H1 (cell line): ENCODE data around the gene LDLR. TPM values are rescaled to one million over a fixed set of nuclear protein-coding genes. Genes with fewer than 3 reads are reported as not detected.

ENCODE experiments used
- CTCF ChIA-PET: fragments of 300-600 bp; sonication (Branson Sonifier 250); formaldehyde crosslinking; loops from one replicate; lab custom pipeline; 2021; ENCODE audit not compliant: partially characterized antibody; lab: Charles Lee
- POLR2A ChIA-PET: fragments of 300-600 bp; sonication (Branson Sonifier 250); formaldehyde crosslinking; loops from one replicate; lab custom pipeline; 2021; ENCODE audit warnings: inconsistent platforms; ENCODE audit not compliant: partially characterized antibody; lab: Charles Lee
- DNase-seq, 2 experiments: peaks; one replicate each; pipeline versions ENCODE4 v3.0.0 to v3.0.0-alpha.2; 2010 to 2022; ENCODE audit warnings: low spot score in 2 of 2, low read depth in 1 of 2, mixed read lengths in 1 of 2
- FAIRE-seq: peaks from 2 replicates; lab custom pipeline; 2011; peaks lifted over from hg19 to GRCh38; lab: Jason Lieb, UNC
- H2AFZ ChIP-seq: 2 replicates; pipeline ENCODE4 v1.8.1; 2012; ENCODE audit warnings: low read length, inconsistent platforms
- H2AK5ac ChIP-seq: 2 replicates; pipeline ENCODE4 v1.6.1; 2013; ENCODE audit warnings: low read depth, low read length
- H2BK120ac ChIP-seq: replicated peaks from 2 replicates; pipeline ENCODE3; 2013; ENCODE audit warnings: low read depth, low read length, inconsistent platforms
- H2BK12ac ChIP-seq: 2 replicates; pipeline ENCODE4 v1.6.1; 2013; ENCODE audit warnings: low read depth, low read length
- H2BK15ac ChIP-seq: 2 replicates; pipeline ENCODE4 v1.6.1; 2013; ENCODE audit warnings: low read length
- H2BK20ac ChIP-seq: 2 replicates; pipeline ENCODE4 v1.6.1; 2013; ENCODE audit warnings: low read length
- H2BK5ac ChIP-seq: 2 replicates; pipeline ENCODE4 v1.6.1; 2013; ENCODE audit warnings: low read depth, low read length
- H3K14ac ChIP-seq: 2 replicates; pipeline ENCODE4 v1.6.1; 2013; ENCODE audit warnings: inconsistent platforms; ENCODE audit not compliant: insufficient read length
- H3K18ac ChIP-seq: 2 replicates; pipeline ENCODE4 v1.6.1; 2013; ENCODE audit warnings: low read length; ENCODE audit errors: extremely low read depth
- H3K23ac ChIP-seq: 2 replicates; pipeline ENCODE4 v1.6.1; 2013; ENCODE audit warnings: inconsistent platforms; ENCODE audit not compliant: insufficient read length
- H3K23me2 ChIP-seq: 2 replicates; pipeline ENCODE4 v1.6.1; 2013; ENCODE audit warnings: low read depth, low read length
- H3K27ac ChIP-seq: 2 replicates; pipeline ENCODE4 v1.6.1; 2011; ENCODE audit warnings: low read depth, low read length, inconsistent platforms
- H3K27me3 ChIP-seq, 4 experiments: replicated peaks in 1 of 4; 1 replicate in 1 of 4; 2 replicates in 3 of 4; pipeline versions ENCODE4 v1.6.1 to v1.8.1; 2011 to 2013; ENCODE audit warnings: low read length in 3 of 4, mild to moderate bottlenecking in 3 of 4, inconsistent platforms in 2 of 4, mixed read lengths in 2 of 4, moderate library complexity in 1 of 4; ENCODE audit not compliant: control insufficient read depth in 3 of 4, insufficient read depth in 3 of 4; ENCODE audit errors: extremely low read depth in 1 of 4
- H3K36me3 ChIP-seq, 4 experiments: 2 replicates each; pipeline versions ENCODE4 v1.6.1 to v1.8.1; 2011 to 2013; ENCODE audit warnings: mild to moderate bottlenecking in 4 of 4, low read length in 3 of 4, moderate library complexity in 2 of 4, control low read depth in 1 of 4, inconsistent platforms in 1 of 4; ENCODE audit not compliant: insufficient read depth in 4 of 4, control insufficient read depth in 2 of 4
- H3K4ac ChIP-seq: replicated peaks from 2 replicates; pipeline ENCODE3; 2013; ENCODE audit warnings: low read length, low read depth, mixed read lengths, inconsistent platforms; ENCODE audit not compliant: insufficient read length
- H3K4me1 ChIP-seq, 4 experiments: replicated peaks in 1 of 4; 1 replicate in 1 of 4; 2 replicates in 3 of 4; pipeline versions ENCODE4 v1.6.1 to v1.8.1; 2011 to 2013; ENCODE audit warnings: low read length in 3 of 4, inconsistent platforms in 2 of 4, mixed read lengths in 1 of 4; ENCODE audit not compliant: insufficient read depth in 4 of 4, control insufficient read depth in 3 of 4
- H3K4me2 ChIP-seq, 2 experiments: 2 replicates each; pipeline versions ENCODE4 v1.6.1 to v1.8.1; 2011 to 2013; ENCODE audit warnings: low read depth in 2 of 2, low read length in 2 of 2, control low read depth in 1 of 2, inconsistent platforms in 1 of 2, mild to moderate bottlenecking in 1 of 2; ENCODE audit not compliant: insufficient read depth in 1 of 2
- H3K4me3 ChIP-seq, 4 experiments: fragments of 200-600, 300-600 bp in 1 of 4; sonication (generic), shearing (Covaris generic), sonication (Bioruptor Twin) in 1 of 4; 2 replicates each; pipeline versions ENCODE4 v1.5.1 to v1.8.1; 2011 to 2016; ENCODE audit warnings: low read length in 4 of 4, low read depth in 3 of 4, control low read depth in 2 of 4, inconsistent platforms in 2 of 4, mild to moderate bottlenecking in 2 of 4, mixed read lengths in 1 of 4, moderate library complexity in 1 of 4; ENCODE audit not compliant: insufficient read depth in 2 of 4; ENCODE audit errors: extremely low read depth in 1 of 4
- H3K56ac ChIP-seq: replicated peaks from 2 replicates; pipeline ENCODE3; 2013; ENCODE audit warnings: low read depth, mild to moderate bottlenecking, mixed read lengths, low read length, inconsistent platforms; ENCODE audit not compliant: insufficient read length
- H3K79me1 ChIP-seq: 2 replicates; pipeline ENCODE4 v1.6.1; 2013; ENCODE audit warnings: low read depth, low read length, control low read depth
- H3K79me2 ChIP-seq, 2 experiments: 2 replicates each; pipeline versions ENCODE4 v1.6.1 to v1.8.1; 2012 to 2013; ENCODE audit warnings: low read length in 2 of 2, mild to moderate bottlenecking in 2 of 2, inconsistent platforms in 1 of 2; ENCODE audit not compliant: insufficient read depth in 2 of 2, control insufficient read depth in 1 of 2
- H3K9ac ChIP-seq, 4 experiments: replicated peaks in 1 of 4; 1 replicate in 1 of 4; 2 replicates in 3 of 4; pipeline versions ENCODE4 v1.6.1 to v1.8.1; 2011 to 2013; ENCODE audit warnings: low read depth in 3 of 4, low read length in 3 of 4, control low read depth in 2 of 4, mild to moderate bottlenecking in 2 of 4, moderate library complexity in 2 of 4, inconsistent platforms in 1 of 4; ENCODE audit errors: extremely low read depth in 1 of 4
- H3K9me3 ChIP-seq, 2 experiments: 2 replicates each; pipeline versions ENCODE4 v1.6.1 to v1.8.1; 2012 to 2013; ENCODE audit warnings: mild to moderate bottlenecking in 2 of 2, moderate library complexity in 2 of 2, control low read depth in 1 of 2, inconsistent platforms in 1 of 2, low read depth in 1 of 2, low read length in 1 of 2, mixed read lengths in 1 of 2; ENCODE audit not compliant: insufficient read depth in 2 of 2
- H4K20me1 ChIP-seq, 2 experiments: replicated peaks in 1 of 2; 2 replicates each; pipeline versions ENCODE3 to v1.8.1; 2011 to 2013; ENCODE audit warnings: inconsistent platforms in 2 of 2, low read length in 2 of 2, mild to moderate bottlenecking in 1 of 2; ENCODE audit not compliant: insufficient read depth in 2 of 2, control insufficient read depth in 1 of 2
- H4K5ac ChIP-seq: 2 replicates; pipeline ENCODE4 v1.6.1; 2013; ENCODE audit warnings: low read length, low read depth, mixed read lengths, inconsistent platforms; ENCODE audit not compliant: insufficient read length
- H4K8ac ChIP-seq: 2 replicates; pipeline ENCODE4 v1.8.0; 2013; ENCODE audit warnings: mild to moderate bottlenecking, moderate library complexity, low read length, inconsistent platforms; ENCODE audit not compliant: insufficient read depth; ENCODE audit errors: extremely low read depth
- H4K91ac ChIP-seq: replicated peaks from 2 replicates; pipeline ENCODE3; 2013; ENCODE audit warnings: low read length, mixed read lengths, inconsistent platforms; ENCODE audit not compliant: insufficient read length
- FOSL1 ChIP-seq: IDR thresholded peaks from 2 replicates; pipeline ENCODE4 v1.6.1; 2011; ENCODE audit warnings: mild to moderate bottlenecking, low read depth, low read length, moderate library complexity; ENCODE audit not compliant: insufficient read depth
- JUN ChIP-seq: IDR thresholded peaks from 2 replicates; pipeline ENCODE4 v1.6.1; 2011; ENCODE audit warnings: low read depth, mild to moderate bottlenecking, improper control_type of control experiment, low read length
- KDM1A ChIP-seq: fragments of 200-600, 300-600 bp; sonication (generic); IDR thresholded peaks from 2 replicates; pipeline ENCODE4 v1.7.1; 2016; ENCODE audit warnings: mild to moderate bottlenecking, low read length, borderline replicate concordance
- KDM4A ChIP-seq: IDR thresholded peaks from one replicate; pipeline ENCODE4 v1.7.1; 2012; ENCODE audit warnings: low read depth, mild to moderate bottlenecking, moderate library complexity, low read length, inconsistent platforms; ENCODE audit not compliant: severe bottlenecking
- WGBS, 2 experiments: shearing (Covaris generic) in 1 of 2; methylation state at CpG; one replicate each; pipeline versions ENCODE4 v1.1.6 to v1.1.7; 2013 to 2015; ENCODE audit warnings: low lambda C conversion rate in 2 of 2, mixed read lengths in 2 of 2, inconsistent platforms in 1 of 2, low coverage in 1 of 2, missing lambda C conversion rate in 1 of 2; ENCODE audit not compliant: insufficient replicate concordance in 2 of 2, insufficient coverage in 1 of 2, insufficient read length in 1 of 2; ENCODE audit errors: extremely low coverage in 1 of 2, missing lambda C conversion rate in 1 of 2; 5-methylcytosine and 5-hydroxymethylcytosine counted together
- polyA plus RNA-seq, 7 experiments: library from polyadenylated mRNA; depleted of rRNA in 3 of 7; stranded (reverse) in 5 of 7; unstranded in 2 of 7; fragments of >200 nt in 5 of 7; fragments of 200-250 nt in 2 of 7; gene quantifications; 1 replicate in 5 of 7; 2 replicates in 1 of 7; 4 replicates in 1 of 7; pipeline versions ENCODE4 v1.2.1 to v1.2.3, GENCODE V29; 2011 to 2013; ENCODE audit warnings: missing spikeins in 2 of 7, mixed read lengths in 2 of 7
- total RNA-seq: library from RNA; stranded (reverse); fragmentation: NEBNext Ultra II Directional; extraction: Animal tissue kit (Norgen Biotek cat#: 25700); gene quantifications from 2 replicates; pipeline ENCODE4 v1.2.1, GENCODE V29; 2021
- TF ChIP-seq, protein P1 (sequence below): IDR thresholded peaks from 2 replicates; pipeline ENCODE4 v1.6.1; 2012; ENCODE audit warnings: low read length, inconsistent platforms

LDLR gene
- total and polyA plus RNA-seq, 2 of the 8 experiments (the other 6 are each of a cell fraction or from before 2014, with no cell fraction given), result 70.1 to 118 TPM

DNA sequence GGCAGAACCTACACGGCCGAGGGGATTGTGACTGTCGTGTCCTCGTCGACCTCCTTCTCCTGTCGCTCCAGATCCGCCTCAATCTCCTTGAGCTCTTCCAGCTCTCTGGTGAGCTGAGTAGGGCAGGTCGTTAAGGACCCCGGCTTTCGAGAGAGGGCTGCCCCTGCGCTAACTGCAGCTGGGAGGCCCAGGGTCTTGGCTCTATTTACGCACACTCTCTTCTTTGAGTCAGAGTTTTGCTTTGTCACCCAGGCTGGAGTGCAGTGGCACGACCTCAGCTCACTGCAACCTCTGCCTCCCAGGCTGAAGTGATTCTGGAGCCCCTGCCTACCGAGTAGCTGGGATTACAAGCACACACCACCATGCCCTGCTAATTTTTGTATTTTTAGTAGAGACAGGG is 58.7 kb downstream of the LDLR start:
- peaks cover 0 to 6% of the 10 kb centered on the region in 2 experiments for H4K20me1 ChIP-seq
- no peak overlapping the region for H2BK5ac ChIP-seq
- H4K8ac ChIP-seq, result no peak overlapping the region
- no peak overlapping the region for H2AFZ ChIP-seq
- H3K4me3 ChIP-seq, result no peak overlapping the region
- no peak overlapping the region for H4K5ac ChIP-seq
- H3K56ac ChIP-seq, result no peak overlapping the region
- no peak overlapping the region for H3K4me2 ChIP-seq
- H3K14ac ChIP-seq, result no peak overlapping the region
- no peak overlapping the region for H4K91ac ChIP-seq
- H3K18ac ChIP-seq, result no peak overlapping the region
- no peaks in the 10 kb centered on the region for H3K27me3 ChIP-seq
- POLR2A ChIA-PET, result interaction anchor here (0.8 kb wide), 1 partner anchor 15 kb away, joined by 4 read pairs; no protein-coding TSS in a partner anchor
- peaks cover 0 to 5% (median 2%) of the 10 kb centered on the region in 4 experiments; a peak in 6 of 7 replicates for H3K4me1 ChIP-seq
- H3K9me3 ChIP-seq, result no peaks in the 10 kb centered on the region
- H2BK120ac ChIP-seq, result no peak overlapping the region
- DNase-seq (no peak), FAIRE-seq (no peak)
- H2BK20ac ChIP-seq, result no peak overlapping the region
- peaks cover 5 to 36% (median 20%) of the 10 kb centered on the region in 4 experiments; a peak in 7 of 8 replicates for H3K36me3 ChIP-seq
- peaks cover 4% of the 10 kb centered on the region for H3K79me1 ChIP-seq
- TF ChIP-seq, protein P1, sequence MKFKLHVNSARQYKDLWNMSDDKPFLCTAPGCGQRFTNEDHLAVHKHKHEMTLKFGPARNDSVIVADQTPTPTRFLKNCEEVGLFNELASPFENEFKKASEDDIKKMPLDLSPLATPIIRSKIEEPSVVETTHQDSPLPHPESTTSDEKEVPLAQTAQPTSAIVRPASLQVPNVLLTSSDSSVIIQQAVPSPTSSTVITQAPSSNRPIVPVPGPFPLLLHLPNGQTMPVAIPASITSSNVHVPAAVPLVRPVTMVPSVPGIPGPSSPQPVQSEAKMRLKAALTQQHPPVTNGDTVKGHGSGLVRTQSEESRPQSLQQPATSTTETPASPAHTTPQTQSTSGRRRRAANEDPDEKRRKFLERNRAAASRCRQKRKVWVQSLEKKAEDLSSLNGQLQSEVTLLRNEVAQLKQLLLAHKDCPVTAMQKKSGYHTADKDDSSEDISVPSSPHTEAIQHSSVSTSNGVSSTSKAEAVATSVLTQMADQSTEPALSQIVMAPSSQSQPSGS, result no peak
- TF ChIP-seq JUN (no peak), KDM1A (no peak), FOSL1 (no peak), KDM4A (no peak)
- WGBS, 2 experiments, result 96% methylated on average over 14 of the region's 14 CpGs; no CpG with 5 or more reads in 1 of the 2 experiments
- CTCF ChIA-PET, result interaction anchor here (0.6 to 0.8 kb wide), 2 partner anchors 19 to 233 kb away, joined by 3 read pairs; no protein-coding TSS in a partner anchor
- H2BK12ac ChIP-seq, result no peak overlapping the region
- no peak overlapping the region for H3K23ac ChIP-seq
- H2AK5ac ChIP-seq, result no peak overlapping the region
- no peaks in the 10 kb centered on the region for H3K23me2 ChIP-seq
- H2BK15ac ChIP-seq, result no peak overlapping the region
- peaks cover 0 to 5% of the 10 kb centered on the region in 2 experiments; a peak in 2 of 4 replicates for H3K79me2 ChIP-seq
- H3K27ac ChIP-seq, result no peak overlapping the region
- no peak overlapping the region for H3K4ac ChIP-seq
- H3K9ac ChIP-seq, result no peak overlapping the region
